GM18505 (cell line): ENCODE results near the gene ENDOV.

ENCODE experiments used
- ATAC-seq: cut with Tn5 transposase; IDR thresholded peaks from one replicate; pipeline ENCODE4 v1.9.1; 2021; ENCODE audit not compliant: unreplicated experiment
- POLR2A ChIP-seq: IDR thresholded peaks from 4 replicates; pipeline ENCODE4 v1.6.1; 2011; ENCODE audit warnings: borderline replicate concordance; ENCODE audit not compliant: insufficient read depth, insufficient read length; ENCODE audit errors: extremely low read depth

The ENDOV gene

DNA sequence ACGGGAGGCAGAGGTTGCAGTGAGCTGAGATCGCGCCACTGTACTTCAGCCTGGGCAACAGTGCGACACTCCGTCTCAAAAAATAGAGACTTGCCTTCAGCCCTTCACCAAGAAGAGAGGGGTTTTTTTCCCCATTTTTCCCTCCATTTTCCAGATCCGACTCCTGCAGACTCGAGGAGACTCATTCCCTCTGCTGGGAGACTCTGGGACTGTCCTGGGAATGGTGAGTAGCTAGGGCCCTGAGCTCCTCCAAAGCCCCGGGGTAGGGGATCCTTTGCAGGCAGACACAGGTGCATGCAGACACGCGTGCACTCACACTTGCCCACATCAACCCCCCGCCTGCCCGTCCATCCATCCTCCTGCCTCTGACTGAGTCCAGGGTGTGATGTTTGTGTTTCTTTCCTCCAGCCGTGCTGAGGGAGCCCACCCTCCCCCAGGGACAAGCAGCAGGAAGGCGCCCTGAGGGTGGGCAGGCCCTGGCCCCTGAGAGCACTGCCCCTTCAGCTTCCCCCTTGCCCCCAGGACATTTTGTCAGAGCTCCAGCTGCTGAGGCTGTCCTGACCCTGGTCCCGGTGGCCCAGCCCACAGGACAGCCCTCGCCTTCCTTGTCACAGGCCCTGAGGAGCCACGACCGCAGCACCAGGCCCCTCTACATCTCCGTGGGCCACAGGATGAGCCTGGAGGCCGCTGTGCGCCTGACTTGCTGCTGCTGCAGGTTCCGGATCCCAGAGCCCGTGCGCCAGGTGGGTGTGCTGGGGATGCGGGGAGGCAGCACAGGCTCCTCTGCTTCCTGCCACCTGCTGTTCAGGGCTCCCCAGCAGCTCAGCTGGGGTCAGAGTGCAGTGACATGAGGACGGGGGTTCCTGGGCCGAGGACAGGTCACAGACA is 10.2 kb downstream of the ENDOV start:
- no peak for ATAC-seq
- TF ChIP-seq POLR2A, result no peak

DNA sequence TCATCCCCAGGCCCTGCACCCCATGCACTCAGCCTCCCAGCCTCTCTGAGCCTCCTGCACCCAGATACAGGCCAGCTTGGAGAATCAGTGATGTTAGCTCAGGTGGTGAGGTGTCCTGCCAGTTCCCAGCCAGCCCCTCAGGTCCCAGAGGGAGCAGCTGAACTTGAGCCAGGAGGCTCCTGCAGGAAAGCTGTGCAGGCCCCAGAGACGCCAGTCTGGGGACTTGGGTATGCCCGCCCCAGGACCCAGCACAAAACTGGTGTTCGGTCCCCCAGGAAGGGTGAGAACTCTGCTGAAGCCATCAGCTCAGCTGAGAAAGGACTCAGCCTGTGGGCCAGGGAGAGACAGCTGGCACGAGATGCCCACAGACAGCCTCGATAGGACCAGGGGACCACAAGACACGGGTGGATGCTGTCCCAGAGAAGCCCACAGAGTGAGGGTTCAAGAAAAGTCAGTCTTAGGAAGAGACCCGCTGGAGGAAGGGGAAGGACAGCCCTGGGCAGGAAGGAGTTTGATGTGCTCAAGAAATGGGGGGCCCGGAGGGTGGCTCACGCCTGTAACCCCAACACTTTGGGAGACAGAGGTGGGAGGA is 11.0 kb downstream of the ENDOV start:
- TF ChIP-seq POLR2A, result no peak
- ATAC-seq, result no peak

DNA sequence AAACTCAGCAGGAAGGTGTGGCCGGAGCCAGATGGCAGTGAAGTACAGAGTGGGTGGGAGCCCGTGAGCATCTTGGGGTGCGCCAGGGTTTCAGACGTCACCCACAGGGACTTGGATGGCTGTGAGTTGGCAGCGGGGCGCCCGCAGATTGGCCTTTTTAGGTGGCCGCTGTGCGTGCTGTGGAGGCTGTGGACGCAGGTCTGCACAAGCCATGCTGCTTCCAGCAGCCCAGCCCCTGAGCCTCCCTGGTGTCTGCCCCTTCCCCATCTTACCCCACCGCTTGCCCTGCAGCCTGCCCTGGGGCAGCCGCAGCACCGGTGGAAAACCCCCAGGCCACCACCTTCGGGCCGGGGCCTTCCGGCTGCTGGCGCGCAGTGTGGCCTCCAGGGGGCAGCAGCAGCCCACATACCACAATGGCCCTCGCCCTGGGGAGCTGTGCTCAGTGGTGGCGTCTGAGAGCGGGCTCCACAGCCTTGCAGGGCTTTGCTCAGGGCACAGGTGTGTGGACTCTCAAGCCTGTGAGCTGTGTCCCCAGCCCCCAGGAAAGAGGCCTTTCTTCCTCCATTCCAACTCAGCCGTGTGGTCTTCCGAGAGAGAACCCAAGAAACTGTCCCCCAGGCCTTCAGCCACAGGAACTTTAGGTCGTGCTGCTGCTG is 11.8 kb downstream of the ENDOV start:
- ATAC-seq, result no peak

DNA sequence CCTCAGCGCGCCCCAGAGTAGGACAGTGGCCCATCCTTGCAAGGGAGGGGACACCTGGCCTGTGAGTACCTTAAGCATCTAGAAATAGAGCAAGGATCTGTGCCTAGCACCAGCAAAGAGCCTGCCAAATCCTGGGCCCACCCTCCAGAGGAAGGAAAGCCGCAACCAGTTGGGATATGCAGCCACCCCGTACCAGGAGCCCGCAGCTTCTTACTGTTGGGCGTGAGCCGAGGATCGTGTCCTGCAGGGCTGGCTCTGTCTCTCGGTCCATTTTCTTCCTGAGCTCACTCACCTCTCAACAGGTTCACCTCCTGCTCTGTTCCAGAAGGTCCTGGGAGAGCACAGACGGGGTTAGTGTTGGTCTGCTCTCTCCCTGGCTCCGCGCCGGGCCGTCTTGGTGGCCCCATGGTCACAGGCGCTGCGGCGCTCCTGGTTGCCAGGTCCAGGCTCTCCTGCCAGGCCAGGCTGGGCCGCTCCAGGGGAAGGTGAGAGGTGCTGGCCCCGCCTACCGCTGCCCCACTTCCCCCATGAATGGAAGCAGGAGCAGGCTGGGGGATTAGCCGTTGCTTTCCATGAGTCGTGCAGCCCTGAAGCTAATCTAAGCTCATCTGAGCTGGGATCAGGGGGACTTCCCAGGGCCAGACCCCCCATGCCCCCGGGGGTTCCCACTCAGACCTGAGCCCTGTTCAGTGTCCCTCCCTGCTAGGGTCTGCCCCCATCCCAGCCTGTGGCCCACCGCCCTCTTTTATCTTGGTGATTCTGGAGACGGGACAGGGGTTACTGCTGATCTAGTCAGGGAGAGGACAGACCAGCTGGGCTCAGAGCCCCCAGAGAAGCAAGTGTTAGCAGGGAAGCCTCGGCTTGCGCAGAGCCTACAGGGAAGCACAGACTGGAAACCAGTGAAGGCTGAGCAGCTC is 12.7 kb downstream of the ENDOV start:
- ATAC-seq, result no peak
- no peak for TF ChIP-seq POLR2A

More for the DNA sequence above, 11.8 kb downstream of the ENDOV start:
- no peak for TF ChIP-seq POLR2A

DNA sequence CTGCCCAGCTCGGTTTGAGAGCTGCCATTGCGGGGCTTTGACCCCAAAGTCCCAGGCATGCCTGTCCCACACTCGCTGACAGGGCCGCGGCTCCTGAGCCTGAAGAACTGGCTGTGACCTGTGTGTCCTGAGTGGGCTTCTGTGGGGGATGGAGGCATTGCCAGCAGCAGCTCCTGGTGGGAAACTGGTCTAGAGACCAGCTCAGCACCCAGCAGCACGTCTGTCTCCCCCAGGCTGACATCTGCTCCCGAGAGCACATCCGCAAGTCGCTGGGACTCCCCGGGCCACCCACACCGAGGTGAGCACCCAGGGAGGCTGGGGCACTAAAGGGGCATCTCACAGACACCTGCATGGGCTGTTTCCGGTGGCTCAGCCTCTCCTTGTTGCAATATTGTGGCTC is 13.4 kb downstream of the ENDOV start:
- no peak for ATAC-seq
- TF ChIP-seq POLR2A, result no peak

DNA sequence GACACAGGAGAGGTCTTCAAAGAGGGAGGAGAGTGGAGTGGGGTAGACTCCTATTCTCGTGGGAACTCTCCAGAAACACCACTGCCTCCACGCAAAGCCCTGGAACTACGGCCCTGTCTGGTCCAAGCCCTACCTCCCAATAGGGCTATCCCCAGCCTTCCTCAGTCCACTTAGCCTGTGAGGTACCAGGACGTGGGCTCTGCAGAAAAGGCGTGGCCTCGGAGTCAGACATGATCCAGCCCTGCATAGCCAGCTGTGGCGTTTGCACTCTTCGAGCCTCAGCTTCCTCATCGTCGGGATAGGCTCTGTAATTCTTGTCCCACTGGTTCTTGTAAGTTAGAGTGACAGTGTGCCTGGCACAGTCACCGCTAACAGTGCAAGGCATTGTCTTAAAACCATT is 13.8 kb downstream of the ENDOV start:
- ATAC-seq, result no peak
- TF ChIP-seq POLR2A, result no peak

DNA sequence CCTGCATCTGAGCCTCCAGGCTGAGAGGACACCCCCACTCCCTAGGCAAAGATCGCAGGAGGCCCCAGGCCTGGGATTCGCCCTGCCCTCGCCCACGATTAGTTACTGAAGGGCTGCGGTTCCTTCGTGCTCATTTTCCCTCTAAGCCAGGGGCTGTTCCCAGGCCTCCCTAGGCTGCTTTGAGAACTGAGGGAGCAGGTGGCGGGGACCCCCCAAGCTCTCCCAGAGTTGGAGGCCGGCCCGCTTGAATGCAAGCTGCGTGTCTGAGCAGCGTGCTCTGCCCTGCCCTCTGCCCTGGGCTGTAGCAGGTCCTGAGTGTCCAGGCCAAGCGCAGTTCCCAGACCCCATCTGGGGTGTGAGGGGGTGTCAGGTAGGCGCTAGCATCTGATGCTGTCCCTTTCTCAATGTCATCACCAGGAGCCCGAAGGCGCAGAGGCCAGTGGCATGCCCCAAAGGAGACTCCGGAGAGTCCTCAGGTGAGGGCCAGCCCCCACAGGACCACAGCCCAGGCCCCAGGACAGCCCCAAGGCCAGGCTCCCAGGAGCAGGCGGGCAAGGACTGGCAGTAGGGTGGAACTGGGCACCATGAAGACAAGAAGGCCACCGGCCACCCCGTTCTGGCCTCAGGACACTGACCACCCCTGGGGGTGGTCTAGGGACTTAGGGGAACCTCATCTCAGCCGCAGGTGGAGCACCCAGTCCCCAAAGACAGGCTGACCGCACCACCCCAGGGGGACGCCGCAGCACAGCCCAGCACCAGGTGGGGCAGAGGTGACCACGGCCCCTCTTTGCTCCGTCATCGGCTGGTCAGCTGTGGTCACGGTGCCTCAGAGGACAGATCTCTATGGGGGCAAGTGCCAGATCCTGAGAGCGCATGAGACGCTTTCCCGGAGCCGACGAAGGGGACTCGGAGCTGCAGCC is 14.6 kb downstream of the ENDOV start:
- ATAC-seq, result no peak

DNA sequence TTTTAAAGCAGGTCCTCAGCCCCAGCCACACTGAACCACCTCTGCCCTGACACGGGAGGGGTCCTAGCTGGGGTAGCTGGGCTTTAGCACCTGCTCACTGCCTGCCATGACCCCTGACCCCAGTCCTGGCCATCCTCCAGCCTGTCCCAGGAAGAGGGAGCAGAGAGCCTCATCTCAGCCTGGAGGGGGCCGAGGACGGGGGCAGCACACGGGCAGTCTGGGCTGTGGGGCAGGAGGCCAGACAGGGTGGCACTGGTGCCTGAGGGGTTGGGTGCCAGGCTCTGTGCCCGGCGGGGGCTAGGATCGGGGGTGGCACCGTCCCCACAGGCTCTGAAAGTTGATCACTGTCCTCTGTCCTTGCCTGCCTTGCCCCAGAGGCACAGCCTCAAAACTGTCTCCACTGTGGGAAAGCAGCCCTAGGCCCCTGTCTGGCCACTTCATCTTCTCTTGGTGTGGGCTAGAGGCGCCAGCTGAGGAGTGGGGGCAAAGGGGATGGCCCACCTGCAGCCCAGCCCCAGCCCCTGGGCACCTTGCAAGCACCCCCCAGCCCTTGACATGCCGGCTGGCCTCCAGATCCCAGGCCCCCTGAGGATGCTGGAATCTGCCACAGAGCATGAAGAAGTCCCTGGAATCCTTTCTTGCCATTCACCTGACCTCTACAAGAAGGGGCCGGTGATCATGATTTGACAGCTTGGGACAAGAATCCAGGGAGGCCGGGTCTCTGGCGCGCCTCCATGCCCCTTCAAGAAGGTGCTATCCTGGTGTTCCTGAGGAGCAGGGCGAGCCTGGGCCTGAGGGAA is 15.7 kb downstream of the ENDOV start:
- no peak for ATAC-seq
- TF ChIP-seq POLR2A, result no peak

More for the DNA sequence above, 14.6 kb downstream of the ENDOV start:
- no peak for TF ChIP-seq POLR2A

DNA sequence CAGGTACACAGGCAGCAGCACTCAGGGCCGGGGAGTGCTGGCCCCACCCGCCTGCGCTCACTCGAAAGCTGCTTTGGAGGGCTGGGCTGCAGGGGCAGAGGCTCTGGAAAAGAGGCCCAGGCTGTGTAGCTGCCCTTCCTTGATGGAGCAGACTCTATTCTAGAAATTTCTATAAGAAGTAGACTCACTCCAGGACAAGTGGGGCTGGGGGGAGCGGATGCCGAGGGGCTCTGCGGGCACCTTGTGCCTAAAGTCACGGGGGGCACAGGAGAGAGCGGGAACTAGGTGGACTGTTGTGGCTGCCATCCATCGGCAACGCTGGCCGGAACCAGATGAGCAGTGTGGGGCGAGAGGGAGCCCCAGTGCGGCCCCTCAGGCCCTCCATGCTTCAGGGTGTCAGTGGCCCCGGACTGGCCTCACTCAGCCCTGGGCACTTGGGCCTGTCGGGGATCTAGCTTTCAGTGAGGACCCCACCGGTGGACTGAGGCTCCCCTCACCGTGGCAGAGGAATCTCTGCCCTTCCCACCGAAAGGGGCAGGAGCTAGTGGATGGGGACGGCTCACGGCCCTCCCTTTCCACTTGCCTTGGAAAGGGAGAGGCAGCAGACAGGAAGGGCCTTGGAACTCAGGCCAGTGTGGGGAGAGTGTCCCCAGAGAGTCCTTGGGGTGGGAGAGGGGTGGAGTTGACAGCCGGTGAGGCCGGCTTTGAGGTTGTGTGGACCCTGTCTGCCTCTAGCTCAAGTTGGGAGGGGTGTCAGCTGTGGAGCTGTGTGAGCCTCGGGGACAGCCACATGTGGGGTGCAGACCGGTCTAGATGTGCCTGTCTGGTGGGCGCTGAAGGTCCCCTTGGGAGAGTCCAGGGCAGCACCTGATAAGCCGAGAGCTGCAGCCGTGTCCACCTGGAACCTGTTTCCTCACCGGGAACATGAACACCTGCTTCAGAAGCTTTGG is 16.6 kb downstream of the ENDOV start:
- no peak for ATAC-seq
- no peak for TF ChIP-seq POLR2A

DNA sequence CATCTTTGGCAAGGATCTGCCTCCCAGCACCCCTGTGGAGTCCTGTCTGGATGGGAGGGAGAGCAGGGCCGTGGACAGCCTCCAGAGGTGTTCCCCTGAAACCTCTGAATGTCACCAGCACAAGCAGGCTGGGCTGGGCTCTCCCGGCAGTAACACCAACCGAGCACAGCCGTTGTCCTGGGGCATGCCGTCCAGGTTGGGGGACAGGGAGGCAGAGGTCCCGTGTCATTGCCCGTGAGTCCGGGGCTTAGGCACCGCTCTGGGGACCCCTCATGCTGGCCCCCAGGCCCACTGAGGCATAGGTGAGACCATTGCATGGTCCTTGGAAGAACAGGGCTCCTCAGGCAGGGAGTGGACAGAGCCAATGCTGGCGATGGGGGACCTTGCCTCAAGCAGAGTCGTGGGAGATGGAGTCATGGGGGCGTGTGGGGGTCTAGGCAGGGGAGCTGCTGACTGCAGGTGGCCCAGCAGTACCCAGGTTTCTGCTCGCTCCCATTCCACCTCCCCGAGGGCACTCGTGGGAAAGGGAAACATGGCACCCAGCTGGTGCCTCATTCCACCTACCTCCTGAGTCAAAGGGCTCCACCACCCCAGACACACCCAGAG is 17.5 kb downstream of the ENDOV start:
- no peak for ATAC-seq
- no peak for TF ChIP-seq POLR2A
